HUDEP-2 (cell line): ENCODE results near the gene LRRC37A3.
A peak's percentile ranks its signal among the peaks of the same experiment; 100 is the strongest.
"Not testable (repeated sequence)": the region's sequence is repeated elsewhere in the genome, so short reads cannot be mapped to it uniquely, and the experiment has no call there.

Experiments
- DNase-seq, 76 experiments: peaks; one replicate each; lab custom pipeline; 2025; ENCODE audit not compliant: unreplicated experiment in 76 of 76; lab: John Stamatoyannopoulos, UW

LRRC37A3 gene

GRCh38 chr17:64927444-64927843 is 8.2 kb upstream of the LRRC37A3 start:
- peak in 60 of 76 experiments; percentile 7 to 86 (median 52) for DNase-seq

- not testable (repeated sequence) for DNase-seq
These were observed 7.2 kb upstream of the LRRC37A3 start for GRCh38 chr17:64926430-64926829.

- peak in 1 of 76 experiments; percentile 19 for DNase-seq
These were observed 6.0 kb upstream of the LRRC37A3 start for GRCh38 chr17:64925244-64925643.

- peak in 72 of 76 experiments; percentile 25 to 89 (median 64) for DNase-seq
These were observed 3.8 kb upstream of the LRRC37A3 start for GRCh38 chr17:64923051-64923568.

GRCh38 chr17:64920419-64921172 is 1.3 kb upstream of the LRRC37A3 start:
- DNase-seq = peak in 1 of 76 experiments; percentile 41

- DNase-seq = no peak
These were observed 744 bp upstream of the LRRC37A3 start for GRCh38 chr17:64920026-64920418.

- peak in 32 of 76 experiments; percentile 6 to 63 (median 30) for DNase-seq
These were observed 413 bp downstream of the LRRC37A3 start for GRCh38 chr17:64918842-64919288.

- not testable (repeated sequence) for DNase-seq
These were observed 1.7 kb downstream of the LRRC37A3 start for GRCh38 chr17:64917540-64917939.

- not testable (repeated sequence) for DNase-seq
These were observed 4.0 kb downstream of the LRRC37A3 start for GRCh38 chr17:64915244-64915643.

- not testable (repeated sequence) for DNase-seq
These were observed 9.1 kb downstream of the LRRC37A3 start for GRCh38 chr17:64910191-64910514.

- DNase-seq = not testable (repeated sequence)
These were observed 9.6 kb downstream of the LRRC37A3 start for GRCh38 chr17:64909511-64910190.

GRCh38 chr17:64904069-64904468 is 15.2 kb downstream of the LRRC37A3 start:
- not testable (repeated sequence) for DNase-seq

GRCh38 chr17:64897136-64897535 is 22.1 kb downstream of the LRRC37A3 start:
- DNase-seq = not testable (repeated sequence)

- DNase-seq = not testable (repeated sequence)
These were observed 45.1 kb downstream of the LRRC37A3 start for GRCh38 chr17:64874210-64874609.

- peak in 53 of 76 experiments; percentile 3 to 73 (median 36) for DNase-seq
These were observed 71.5 kb downstream of the LRRC37A3 start for GRCh38 chr17:64847504-64848466.

- not testable (repeated sequence) for DNase-seq
These were observed 72.4 kb downstream of the LRRC37A3 start for GRCh38 chr17:64846892-64847291.

GRCh38 chr17:64843918-64844317 is 75.4 kb downstream of the LRRC37A3 start:
- peak in 2 of 76 experiments; percentile 4 to 7 for DNase-seq

GRCh38 chr17:64842900-64843299 is 76.4 kb downstream of the LRRC37A3 start:
- not testable (repeated sequence) for DNase-seq

GRCh38 chr17:64840960-64841359 is 78.3 kb downstream of the LRRC37A3 start:
- not testable (repeated sequence) for DNase-seq

- not testable (repeated sequence) for DNase-seq
These were observed 80.8 kb downstream of the LRRC37A3 start for GRCh38 chr17:64838513-64838912.
